Brain pericyte (primary cell): Measurements from ENCODE around the gene CCDC141.

Source experiments
- DNase-seq: peaks from one replicate; pipeline ENCODE4 v3.0.0-alpha.2; 2012; ENCODE audit warnings: low read depth, low spot score

CCDC141 gene

DNA sequence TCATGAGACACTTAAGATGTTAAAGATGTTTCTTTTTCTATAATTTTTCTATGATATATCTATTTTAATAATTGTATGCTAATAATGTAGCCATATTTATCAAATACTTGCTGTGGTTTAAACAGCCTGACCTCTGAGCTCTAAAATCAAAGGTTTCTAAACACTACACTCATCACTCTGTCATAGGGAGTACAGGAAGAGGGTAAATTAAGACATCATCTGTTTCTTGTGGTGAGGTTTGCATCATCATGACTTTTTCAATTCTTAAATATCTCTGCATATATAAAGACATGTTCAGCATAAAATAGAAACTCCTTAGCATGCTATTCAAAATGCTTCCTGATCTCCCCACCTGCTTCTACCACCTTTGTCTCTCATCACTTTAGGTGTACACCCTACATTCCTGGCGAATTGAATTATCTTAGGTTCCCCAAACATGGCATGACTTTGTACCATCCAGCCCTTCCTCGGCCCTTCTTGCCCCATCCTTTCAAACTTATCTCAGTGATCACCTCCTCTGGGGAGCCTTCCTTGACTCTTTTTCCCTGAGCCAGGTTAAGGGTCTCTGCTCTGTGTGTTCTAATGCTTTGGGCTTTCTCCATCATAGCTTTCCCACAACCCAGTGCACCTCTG lies 137.4 kb downstream of the CCDC141 start:
- no peak for DNase-seq

DNA sequence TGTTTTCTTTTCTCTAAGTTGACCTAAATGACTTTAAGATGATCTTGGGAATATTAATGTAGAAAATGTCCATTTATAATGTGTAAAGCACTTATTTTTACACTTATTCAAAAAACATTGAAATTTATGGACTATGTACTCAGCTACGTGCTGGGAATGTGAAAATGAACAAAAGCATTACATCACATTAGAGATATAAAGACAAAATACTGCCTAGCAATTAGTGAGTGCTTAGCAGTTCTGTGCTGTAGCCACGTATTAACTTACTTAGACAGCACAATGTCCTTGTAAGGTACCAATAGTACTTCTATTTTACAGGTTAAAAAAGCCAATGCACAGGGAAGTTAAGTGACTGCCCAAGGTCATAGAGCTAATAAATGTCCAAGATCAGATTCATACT lies 138.9 kb downstream of the CCDC141 start:
- DNase-seq: no peak

DNA sequence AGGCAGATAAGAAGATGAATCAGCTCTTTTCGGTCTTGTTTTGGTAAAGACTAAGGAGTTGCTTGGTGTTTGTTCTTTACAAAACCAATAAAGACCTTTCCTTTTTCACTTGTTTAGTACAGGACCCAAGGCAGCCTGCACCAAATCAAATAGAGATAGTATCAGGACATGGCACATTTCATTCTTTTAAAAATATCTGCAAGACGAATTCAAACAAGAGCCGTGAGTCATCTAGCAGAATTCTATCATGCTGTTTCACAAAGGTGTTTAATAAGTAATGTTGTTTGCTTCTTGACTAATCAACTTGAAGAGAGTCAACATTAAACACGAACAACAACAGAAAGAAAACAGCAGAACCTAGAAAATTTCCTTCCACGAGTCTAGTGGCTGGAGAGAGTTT lies 139.9 kb downstream of the CCDC141 start:
- DNase-seq: no peak

DNA sequence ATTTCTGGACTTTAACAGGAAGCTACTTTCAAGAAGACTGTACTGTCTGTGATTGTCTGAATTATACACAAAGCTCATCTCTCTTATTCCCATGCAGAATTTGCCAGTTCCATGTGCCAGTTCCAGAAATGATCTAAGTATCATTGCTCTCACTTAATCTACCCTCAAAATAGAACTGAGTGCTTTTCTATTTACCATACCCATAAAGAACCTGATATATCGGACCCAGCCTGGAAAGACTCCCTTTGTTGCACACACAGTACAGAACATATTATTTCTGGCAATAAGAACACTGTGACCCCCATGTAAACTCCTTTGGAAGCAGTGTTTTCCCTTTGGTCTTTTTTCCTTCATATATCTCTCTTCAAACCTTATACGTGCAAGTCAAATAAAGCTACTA lies 140.4 kb downstream of the CCDC141 start:
- no peak for DNase-seq

DNA sequence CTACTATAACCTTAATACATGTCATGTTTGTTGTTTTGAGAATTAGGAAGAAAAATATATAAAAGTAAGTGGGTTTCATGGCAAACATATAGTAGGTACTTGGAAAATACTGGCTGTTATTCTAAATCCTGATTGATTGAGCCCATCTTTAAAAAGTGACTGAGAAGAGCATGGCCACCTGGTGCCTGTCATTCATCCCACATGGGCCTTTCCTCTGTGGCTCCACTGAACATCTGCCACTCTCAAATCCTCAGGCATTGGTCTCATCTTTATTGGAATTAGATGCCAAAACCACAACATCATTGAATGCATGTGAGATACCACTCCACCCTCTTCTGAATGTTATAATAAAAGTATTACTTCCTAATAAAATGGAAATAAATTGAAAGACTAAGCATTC lies 141.1 kb downstream of the CCDC141 start:
- DNase-seq: no peak

DNA sequence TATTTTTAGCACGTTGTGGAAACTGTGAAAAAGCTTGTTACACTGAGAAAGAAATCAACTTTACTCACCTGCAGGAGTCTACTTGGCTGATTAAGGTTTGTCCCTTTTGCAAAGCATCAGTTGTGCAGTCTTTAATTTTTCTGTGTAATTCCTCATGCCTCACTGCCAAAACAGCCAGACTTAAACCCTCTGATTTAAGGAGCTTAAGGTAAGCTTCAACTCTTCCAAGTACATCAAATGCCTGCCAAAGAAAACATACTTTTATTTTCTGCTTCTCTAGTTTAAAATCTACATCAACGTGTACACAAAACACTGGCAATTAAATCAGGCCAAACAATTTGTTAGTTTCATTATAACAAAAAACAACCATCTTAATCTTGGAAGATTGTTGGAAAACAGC lies 144.7 kb downstream of the CCDC141 start:
- DNase-seq: no peak

DNA sequence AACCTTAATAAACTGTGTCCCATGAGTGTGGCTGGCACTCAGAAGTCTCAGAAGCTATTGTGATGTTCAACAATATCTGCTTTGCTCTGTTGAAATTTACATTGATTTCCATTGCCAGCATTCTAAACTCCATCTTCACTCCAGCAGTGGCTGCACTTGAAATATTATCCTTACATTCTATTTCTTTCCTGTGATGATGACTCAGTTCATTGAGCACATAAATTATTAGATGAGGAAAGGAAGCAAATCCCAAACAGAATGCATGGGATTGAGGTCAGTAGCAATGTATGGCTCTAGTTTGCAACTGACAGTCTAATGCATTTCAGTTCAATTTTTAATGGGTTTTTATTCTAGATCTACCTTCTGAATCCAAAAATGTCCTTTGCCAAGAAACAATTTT lies 150.3 kb downstream of the CCDC141 start:
- no peak for DNase-seq

DNA sequence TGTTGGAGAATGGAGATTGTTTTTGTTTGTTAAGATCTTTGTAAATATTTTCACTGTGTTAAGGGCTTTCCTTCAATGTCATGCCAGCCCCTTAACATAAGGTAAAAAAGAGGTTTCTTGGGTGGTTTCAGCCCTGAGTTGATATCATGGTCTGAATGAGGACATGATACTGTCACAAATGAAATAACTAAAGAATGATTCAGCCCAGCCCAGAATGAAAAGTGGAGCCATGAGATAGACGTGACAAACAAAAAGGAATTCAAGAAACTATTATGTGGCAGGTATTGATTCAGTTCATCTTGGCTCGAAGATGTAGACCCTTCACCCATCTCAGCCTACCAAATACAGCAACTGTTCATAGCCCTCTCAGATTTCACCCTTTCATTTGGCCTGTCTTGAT lies 154.1 kb downstream of the CCDC141 start:
- no peak for DNase-seq

DNA sequence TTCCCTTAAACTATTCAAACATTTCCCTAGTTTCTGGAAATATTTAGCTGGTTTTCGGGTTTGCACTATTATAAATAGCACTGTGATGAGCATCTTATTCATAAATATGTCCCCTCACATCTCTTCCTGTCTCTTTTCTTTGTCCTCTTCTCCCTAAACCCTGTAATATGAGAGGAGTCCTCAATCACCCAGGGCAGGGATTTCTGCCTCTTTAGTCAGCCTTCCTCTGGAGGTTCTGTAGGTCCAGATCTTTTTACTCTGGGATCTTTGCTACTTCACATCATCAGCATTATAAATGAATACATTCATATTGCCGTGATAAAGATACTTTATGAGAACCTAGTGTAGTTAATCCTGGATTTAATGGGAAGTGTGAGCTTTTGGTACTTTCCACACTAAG lies 154.8 kb downstream of the CCDC141 start:
- DNase-seq: no peak

DNA sequence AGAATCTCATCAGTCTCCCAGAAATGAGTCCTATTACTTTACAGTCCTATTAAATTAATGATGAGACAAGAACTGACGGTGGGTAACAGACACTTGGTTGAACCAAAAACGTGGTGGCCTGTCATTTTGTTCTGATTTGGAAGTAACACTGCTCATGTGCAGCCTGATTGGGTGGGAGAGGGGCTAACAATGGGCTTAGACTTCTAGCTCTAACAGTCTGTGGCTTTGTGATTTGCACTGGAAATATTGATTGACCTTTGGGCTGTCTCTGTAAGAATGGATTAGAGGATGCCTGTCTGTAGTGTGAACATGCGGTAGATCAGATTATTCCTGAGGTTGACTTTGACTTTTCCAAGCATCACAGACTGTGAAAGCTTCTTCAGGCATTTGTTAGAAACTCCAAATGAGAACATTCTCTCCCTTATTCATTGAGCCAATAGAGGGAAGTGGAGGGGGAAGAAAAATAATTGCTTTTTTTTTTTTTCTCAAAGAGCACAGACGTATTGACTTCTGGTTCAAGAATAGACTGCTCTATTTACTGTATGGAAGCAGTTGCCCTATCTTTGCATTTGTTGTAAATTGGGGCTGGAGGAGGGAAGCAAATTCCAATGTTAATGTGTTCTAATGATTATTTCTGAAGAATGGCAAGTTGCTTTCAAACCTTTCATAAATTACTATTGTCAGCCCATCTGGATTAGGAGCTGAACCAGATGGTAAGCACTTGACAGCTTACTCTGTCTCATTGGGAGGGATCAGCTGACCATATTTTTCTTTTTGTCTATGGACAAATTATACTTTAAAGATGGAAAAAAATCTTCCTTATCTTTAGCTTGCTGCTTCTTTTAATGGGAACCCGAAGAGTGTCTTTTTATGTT lies 156.9 kb downstream of the CCDC141 start:
- no peak for DNase-seq

DNA sequence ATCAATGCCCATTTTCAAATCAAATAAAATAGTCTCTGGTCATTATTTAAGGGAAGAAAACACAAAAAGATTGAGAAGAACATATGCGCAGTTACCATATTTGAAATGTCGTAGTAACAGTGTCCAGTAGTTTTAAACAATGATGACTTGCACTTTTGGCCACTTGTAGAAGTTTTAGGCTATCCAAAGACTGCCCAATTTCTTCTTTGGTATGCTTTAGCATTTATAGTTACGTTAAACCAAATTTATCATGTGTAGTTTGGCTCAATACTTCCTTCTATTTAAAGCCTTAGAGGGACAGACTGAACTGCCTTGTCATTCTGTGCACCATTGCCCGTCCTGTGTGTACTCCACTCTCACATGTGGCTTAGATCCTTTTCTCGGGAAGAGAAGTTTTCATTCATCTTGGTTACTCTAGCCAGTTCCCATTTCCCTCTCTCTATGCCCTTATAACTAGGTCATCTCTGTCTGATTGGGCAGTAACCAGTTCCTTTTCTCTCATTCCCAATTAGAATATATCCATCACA lies 157.9 kb downstream of the CCDC141 start:
- no peak for DNase-seq

DNA sequence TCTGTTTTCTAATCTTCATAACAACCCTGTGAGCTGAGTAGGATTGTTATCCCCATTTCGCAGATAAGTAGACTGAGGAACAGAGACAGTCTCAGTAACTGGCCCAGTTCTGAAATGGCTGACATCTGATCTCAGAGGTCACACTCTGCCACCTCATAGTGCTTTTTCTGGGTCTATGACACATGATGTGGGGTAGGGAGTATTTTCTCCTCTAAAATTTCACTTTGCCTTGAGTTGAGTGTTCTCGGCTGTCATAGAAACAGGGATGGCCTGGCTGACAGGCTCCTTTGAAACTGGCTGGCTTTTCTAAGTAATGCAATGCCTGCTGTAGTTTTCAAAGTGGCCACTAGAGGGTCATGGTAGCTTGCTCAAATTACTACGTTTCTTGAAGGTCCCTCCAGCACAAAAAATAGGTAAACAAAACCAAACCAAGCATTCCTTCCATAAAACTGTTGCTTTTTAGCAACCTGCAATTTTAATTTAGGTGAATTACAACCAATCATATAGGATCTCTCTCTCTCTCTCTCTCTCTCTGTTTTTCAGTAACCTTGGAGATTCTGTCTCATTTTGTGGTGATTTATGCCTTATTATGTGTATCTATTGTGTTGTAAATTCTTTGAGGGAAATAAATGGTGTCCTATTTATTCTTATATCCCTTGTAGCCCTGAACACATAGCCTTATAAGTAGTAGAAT lies 158.5 kb downstream of the CCDC141 start:
- DNase-seq: peak; percentile 11

DNA sequence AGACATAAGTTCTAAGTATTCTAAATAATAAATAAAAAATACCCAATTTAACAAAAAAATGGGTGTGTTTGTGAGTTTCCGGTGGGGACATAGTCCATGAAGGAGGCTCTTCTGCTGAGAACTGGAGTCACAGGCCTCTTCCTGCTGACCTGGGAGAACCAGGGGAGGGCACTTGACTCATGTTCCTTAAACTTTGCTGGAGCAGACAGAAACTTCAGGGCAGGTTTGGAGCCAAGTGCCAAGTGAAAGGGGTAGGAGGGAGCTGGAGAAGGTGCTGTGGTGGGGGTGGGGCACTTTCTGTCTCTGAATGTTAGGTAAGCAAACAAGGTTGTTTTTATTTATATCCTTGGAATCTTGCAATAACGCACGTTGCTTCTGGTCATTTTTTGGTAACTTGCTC lies 163.9 kb downstream of the CCDC141 start:
- no peak for DNase-seq

DNA sequence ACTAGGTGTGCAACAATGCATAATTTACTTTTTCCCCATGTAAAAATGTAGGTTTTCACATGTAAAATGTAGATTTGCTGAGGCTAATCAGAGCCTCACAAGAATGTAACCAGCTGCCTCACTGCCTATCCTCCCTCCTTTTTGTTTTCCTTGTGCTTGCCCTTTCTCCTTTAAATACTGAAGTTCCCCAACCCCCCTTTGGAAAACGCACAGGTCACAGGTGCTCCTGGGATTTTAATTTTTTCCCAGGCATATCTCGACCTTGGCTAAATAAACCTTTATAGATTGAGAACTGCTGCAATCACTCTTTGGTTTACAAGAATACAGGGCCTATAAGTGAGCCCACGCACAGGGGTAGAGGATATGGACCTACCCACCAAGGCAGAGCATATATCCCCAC lies 165.5 kb downstream of the CCDC141 start:
- no peak for DNase-seq

DNA sequence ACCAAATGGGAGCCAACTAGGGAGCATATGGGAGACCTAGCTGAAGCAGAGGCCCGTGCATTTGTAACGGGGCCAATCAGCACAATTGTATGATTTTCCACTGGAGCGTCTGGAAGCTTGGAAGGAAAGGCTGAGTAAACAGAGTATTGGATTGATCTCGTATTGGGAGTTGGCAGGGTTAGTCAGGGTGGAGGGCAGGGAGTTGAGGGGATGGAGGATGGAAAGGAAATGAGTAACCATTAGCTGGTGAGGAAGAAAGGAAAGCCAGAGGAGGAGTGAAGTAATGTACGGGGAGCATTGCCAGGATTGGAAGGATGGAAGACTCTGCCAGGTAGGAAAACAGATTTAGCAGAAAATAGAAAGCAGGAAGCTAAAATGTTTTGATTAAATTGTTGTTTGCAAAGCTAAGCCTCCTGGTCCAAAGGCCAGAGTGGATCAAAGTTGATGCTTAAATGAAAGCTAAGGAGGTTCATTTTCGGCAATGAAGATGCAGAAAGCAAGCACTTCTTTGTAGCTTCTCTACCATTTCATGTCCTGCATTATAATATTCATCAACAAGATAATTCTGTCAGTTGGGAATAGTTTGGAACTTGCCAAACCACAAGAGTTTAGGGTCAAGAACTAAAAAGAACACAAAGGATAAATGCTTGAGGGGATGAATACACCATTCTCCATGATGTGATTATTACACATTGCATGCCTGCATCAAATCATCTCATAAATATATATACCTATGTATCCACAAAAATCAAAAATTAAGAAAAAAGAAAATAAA lies 167.1 kb downstream of the CCDC141 start:
- no peak for DNase-seq

DNA sequence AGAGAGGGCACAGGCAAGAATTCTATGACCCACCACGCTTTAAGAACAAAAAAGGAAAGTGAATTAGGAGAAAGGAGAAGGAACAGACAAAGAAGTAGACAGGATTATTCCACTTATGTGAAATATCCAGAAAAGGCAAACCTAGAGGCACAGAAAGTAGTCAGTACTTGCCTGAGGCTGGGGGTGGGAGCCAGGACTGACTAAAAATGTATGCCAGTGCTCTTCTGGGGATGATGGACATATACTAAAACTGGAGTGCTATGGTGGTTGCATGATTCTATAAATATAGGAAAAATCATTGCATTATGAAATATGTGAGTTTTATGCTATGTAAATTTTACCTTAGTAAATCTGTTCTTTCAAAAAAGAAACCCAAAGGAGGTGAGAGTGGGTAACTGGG lies 168.9 kb downstream of the CCDC141 start:
- DNase-seq: no peak

DNA sequence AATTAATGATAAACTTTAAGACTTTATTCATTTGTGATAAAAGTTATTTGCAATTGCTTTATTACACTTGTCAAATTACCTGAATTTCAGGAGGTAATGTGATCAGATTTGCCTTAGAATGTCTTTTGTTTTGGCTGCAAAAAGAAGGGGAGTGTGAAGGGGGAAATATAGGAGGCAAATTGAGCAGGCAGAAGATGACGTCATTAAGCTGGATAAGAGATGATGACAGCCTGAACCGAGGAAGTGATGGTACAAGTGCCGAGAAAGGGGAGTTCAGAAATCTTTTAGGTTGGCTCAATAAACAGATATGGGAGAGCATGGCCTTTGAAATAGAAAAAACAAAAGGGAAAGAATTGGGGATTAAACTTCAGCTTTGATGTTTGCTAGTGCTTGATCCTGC lies 169.7 kb downstream of the CCDC141 start:
- DNase-seq: no peak

DNA sequence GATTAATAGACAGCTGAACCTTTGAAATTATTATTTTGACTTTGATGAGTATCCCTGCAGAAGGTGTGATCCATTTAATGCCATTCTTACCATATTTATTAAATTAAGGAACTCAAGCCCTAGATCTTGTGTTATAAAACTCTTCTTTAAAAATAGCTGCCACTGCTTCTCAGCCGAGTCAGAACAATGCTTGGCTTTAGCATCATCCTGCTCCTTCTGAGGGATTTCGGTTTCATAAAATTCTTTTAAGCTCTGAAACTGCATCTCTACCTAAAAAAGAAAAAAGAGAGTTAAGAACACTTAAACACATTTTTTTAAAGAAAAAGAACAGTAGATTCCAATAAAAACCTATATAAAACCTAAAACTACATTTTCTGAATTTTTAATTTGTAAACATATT lies 172.1 kb downstream of the CCDC141 start:
- no peak for DNase-seq

DNA sequence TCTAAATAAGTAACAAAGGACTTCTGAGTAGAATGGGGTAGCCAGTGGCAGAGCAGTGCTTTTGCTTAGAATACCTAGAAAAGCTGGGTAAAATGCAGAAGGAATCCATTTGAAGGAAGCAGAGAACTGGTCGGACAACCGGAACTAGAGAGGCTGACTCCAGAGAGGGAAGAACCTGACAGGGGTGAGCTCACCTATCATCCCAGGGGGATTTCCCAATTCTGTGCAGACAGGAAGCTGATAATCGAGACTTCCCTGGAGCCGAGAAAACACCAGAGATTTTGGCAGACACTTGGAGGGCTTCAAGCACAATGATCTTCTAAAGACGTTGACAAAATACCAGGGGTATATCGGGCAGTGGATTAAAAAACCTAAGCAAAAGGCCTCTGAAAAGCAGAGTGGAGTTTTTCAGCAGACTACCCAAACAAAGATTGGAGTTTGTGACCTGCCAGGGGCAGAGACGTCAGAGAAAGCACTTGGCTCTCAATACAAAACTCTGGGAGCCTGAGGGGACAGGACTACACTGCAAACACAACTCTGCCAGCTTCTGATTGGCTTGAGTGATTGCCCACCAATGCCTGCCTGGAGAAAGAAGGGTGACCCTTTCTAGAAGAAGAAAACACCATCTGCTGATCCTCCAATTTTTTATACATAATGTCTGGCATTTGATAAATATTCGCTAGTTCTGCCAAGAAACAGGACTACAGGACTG lies 175.3 kb downstream of the CCDC141 start:
- DNase-seq: no peak

DNA sequence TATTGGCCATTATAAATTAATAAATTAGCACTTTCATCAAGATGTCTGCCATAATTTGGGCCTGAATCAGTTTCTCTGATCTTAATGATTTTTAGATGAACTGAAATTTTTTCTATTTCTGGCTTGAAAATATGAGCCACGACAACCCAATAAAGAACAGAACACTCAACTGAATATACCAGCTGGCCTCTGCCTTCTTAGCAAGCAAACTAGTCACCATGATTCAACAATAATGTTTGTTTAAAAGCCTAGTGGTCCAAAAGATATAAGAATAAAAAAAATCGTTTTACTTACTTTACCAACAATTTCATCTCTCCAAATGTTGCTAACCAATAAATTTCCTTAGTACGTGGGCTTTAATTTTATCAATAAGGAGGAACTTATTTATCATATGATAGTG lies 176.0 kb downstream of the CCDC141 start:
- DNase-seq: no peak

DNA sequence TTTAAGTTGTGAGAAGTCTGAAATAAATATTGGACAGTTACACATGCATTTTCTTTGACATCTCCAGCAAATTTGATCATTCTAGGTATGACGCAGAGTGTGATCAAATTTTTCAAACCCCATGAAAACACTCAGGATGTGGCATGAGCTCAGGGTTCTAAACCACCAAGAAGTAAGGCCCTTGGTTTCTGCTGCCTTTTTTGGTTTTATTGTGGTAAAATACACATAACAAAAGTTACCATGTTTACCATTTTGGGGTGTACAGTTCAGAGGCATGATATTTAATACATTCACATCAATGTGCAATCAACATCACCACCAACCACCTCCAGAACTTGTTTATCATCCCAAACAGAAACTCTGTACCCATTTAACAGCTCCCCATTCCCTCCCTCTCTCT lies 178.4 kb downstream of the CCDC141 start:
- DNase-seq: no peak
